Measurements from ENCODE around the gene ANK3. TPM values are rescaled to one million over a fixed set of nuclear protein-coding genes. Genes with fewer than 3 reads are reported as not detected.

Gene ANK3
- total RNA-seq, 6 experiments from 2014 or later = not detected

DNA sequence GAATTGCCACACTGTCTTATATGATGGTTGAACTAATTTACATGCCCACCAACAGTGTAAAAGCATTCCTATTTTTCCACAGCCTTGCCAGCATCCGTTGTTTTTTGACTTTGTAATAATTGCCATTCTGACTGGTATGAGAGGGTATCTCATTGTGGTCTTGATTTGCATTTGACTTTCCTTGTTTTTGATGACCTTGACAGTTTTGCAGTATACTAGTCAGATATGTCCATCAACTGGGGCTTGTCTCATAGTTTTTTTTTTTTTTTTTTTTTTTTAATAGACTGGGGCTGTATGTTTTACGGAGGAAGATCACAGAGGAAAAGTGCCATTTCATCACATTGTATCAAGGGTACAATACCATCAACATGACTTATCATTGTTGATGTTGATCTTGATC lies 220.6 kb downstream of the ANK3 start:
- Mint-ChIP-seq H3K4me3 (no peak overlapping the region), H3K9me3 (no peaks in the 10 kb centered on the region), H3K27ac (no peak overlapping the region), H3K4me1 (ENCODE audit: low read depth) (no peaks in the 10 kb centered on the region), H3K36me3 (ENCODE audit: low read depth) (no peaks in the 10 kb centered on the region), H3K27me3 (ENCODE audit: insufficient read depth) (no peaks in the 10 kb centered on the region; the same call in none of the 2 replicates)
- no peak for TF ChIP-seq CTCF (IDR thresholded peaks at IDR 0.05)
- no peak for DNase-seq

DNA sequence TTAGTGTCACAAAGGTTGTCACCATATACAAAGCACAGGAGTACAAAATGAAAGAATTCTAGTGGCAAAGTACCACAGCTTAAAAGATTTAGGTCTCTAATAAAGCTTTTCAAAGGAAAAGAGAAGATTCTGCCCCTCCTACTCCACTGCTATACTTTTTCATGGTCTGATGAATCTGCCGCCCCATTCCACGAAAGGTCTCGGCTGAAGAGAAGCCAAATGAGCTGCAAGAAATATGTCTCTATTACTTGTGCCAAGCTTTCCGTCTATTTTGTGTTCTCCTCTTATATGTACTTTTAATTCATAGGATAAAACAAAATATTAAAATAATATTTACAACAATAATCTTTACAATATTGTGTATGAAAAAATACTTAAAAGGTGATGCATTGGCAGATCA lies 222.6 kb downstream of the ANK3 start:
- DNase-seq = no peak
- H3K27ac Mint-ChIP-seq = no peak overlapping the region
- no peaks in the 10 kb centered on the region for H3K36me3 Mint-ChIP-seq (ENCODE audit: low read depth)
- H3K27me3 Mint-ChIP-seq (ENCODE audit: insufficient read depth) = no peaks in the 10 kb centered on the region; the same call in 1 of the 2 replicates
- H3K4me3 Mint-ChIP-seq = no peak overlapping the region
- H3K4me1 Mint-ChIP-seq (ENCODE audit: low read depth) = no peaks in the 10 kb centered on the region
- no peaks in the 10 kb centered on the region for H3K9me3 Mint-ChIP-seq
- TF ChIP-seq CTCF (IDR thresholded peaks at IDR 0.05) = no peak

DNA sequence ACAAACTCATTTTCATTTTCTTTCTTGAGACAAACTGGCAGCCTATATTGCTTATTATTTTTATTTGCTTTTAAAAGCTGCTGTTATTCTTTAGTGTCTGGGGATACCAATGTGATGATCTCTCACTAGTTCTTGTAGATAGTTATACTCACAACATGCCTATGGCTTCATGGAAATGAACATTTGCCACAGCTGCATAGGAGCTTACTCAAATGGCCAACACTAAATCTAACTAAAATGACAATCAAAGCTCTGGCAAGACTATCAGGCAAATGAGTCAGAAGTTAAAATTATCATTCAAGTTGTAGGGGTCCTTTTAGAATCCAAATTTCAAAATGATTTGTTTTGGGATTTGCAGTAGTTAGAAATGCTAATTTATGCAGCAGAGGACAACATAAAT lies 225.9 kb downstream of the ANK3 start:
- no peaks in the 10 kb centered on the region for H3K4me1 Mint-ChIP-seq (ENCODE audit: low read depth)
- H3K9me3 Mint-ChIP-seq = no peaks in the 10 kb centered on the region
- no peaks in the 10 kb centered on the region; the same call in none of the 2 replicates for H3K27me3 Mint-ChIP-seq (ENCODE audit: insufficient read depth)
- no peak overlapping the region for H3K4me3 Mint-ChIP-seq
- no peak overlapping the region for H3K27ac Mint-ChIP-seq
- no peak for DNase-seq
- no peak for TF ChIP-seq CTCF (IDR thresholded peaks at IDR 0.05)
- H3K36me3 Mint-ChIP-seq (ENCODE audit: low read depth) = no peaks in the 10 kb centered on the region

- Mint-ChIP-seq H3K4me3 (no peak overlapping the region), H3K36me3 (ENCODE audit: low read depth) (no peaks in the 10 kb centered on the region), H3K4me1 (ENCODE audit: low read depth) (no peaks in the 10 kb centered on the region), H3K27me3 (ENCODE audit: insufficient read depth) (peaks cover 3% of the 10 kb centered on the region), H3K27ac (no peak overlapping the region), H3K9me3 (no peaks in the 10 kb centered on the region)
- no peak for TF ChIP-seq CTCF (IDR thresholded peaks at IDR 0.05)
- DNase-seq = no peak
These were observed 227.0 kb downstream of the ANK3 start for GRCh38 chr10:60162631-60163030.

GRCh38 chr10:60155943-60156683 lies 233.6 kb downstream of the ANK3 start:
- DNase-seq = no peak
- no peak overlapping the region for H3K27ac Mint-ChIP-seq
- no peak for TF ChIP-seq CTCF (IDR thresholded peaks at IDR 0.05)
- peaks cover 5% of the 10 kb centered on the region for H3K27me3 Mint-ChIP-seq (ENCODE audit: insufficient read depth)
- no peaks in the 10 kb centered on the region for H3K4me1 Mint-ChIP-seq (ENCODE audit: low read depth)
- no peaks in the 10 kb centered on the region for H3K36me3 Mint-ChIP-seq (ENCODE audit: low read depth)
- no peaks in the 10 kb centered on the region for H3K9me3 Mint-ChIP-seq
- H3K4me3 Mint-ChIP-seq = no peak overlapping the region
